Ovary (tissue), 3 donors: ENCODE data around the gene LMLN.
"Not testable (repeated sequence)": the region's sequence is repeated elsewhere in the genome, so short reads cannot be mapped to it uniquely, and the experiment has no call there.

Experiments
- CTCF ChIP-seq, 3 donors: fragments of 450-650 bp in 2 of 3; fragments of 200-600 bp in 1 of 3; IDR thresholded peaks; one replicate each; pipeline versions ENCODE4 v1.5.1 to v1.8.0; 2016 to 2022; ENCODE audit warnings: antibody characterized with exemption in 3 of 3, mild to moderate bottlenecking in 1 of 3
- EP300 ChIP-seq: sonication (generic); formaldehyde crosslinking; IDR thresholded peaks from one replicate; pipeline ENCODE4 v1.6.1; 2017; ENCODE audit warnings: antibody characterized with exemption
- donor health status: DM: no; HTN: no; CAD: no.

- not testable (repeated sequence) for TF ChIP-seq EP300; CTCF (IDR thresholded peaks at IDR 0.05)
Measured at GRCh38 chr3:198082226-198082625, 122.2 kb downstream of the LMLN start.
